Left lung (tissue), 10 donors: ENCODE measurements around the gene EXOC2. TPM values are rescaled to one million over a fixed set of nuclear protein-coding genes. Genes with fewer than 3 reads are reported as not detected.

Experiments
- ATAC-seq: fragments of 200-7000 bp; cut with Tn5 transposase; one replicate; pipeline ENCODE4 v1.9.1; 2020; ENCODE audit warnings: moderate library complexity
- DNase-seq, 4 donors: peaks; one replicate each; pipeline ENCODE4 v3.0.0-alpha.2; 2013 to 2020
- H3K27ac ChIP-seq, 2 donors: fragments of 200-600 bp; sonication (generic) in 1 of 2; one replicate each; pipeline versions ENCODE4 v1.5.0 to v1.8.0; 2020 to 2021
- H3K27me3 ChIP-seq, 2 donors: fragments of 200-600 bp; sonication (generic) in 1 of 2; one replicate each; pipeline versions ENCODE4 v1.5.0 to v1.8.0; 2020 to 2021
- H3K36me3 ChIP-seq, 2 donors: fragments of 200-600 bp; sonication (generic) in 1 of 2; one replicate each; pipeline versions ENCODE4 v1.5.0 to v1.8.0; 2020 to 2021
- H3K4me1 ChIP-seq, 2 donors: fragments of 200-600 bp; one replicate each; pipeline ENCODE4 v1.8.0; 2021
- H3K4me3 ChIP-seq, 2 donors: fragments of 200-600 bp; sonication (generic) in 1 of 2; one replicate each; pipeline versions ENCODE4 v1.5.0 to v1.8.0; 2020 to 2021; ENCODE audit warnings: mild to moderate bottlenecking in 1 of 2
- H3K9me3 ChIP-seq, 2 donors: fragments of 200-600 bp; sonication (generic) in 1 of 2; one replicate each; pipeline versions ENCODE4 v1.5.0 to v1.8.0; 2020 to 2021
- CTCF ChIP-seq, 2 donors: fragments of 200-600 bp; sonication (generic) in 1 of 2; IDR thresholded peaks; one replicate each; pipeline versions ENCODE4 v1.5.0 to v1.8.0; 2021; ENCODE audit warnings: antibody characterized with exemption in 2 of 2
- intact Hi-C, 2 donors: fragments of 100-400 bp; cut with DNase I; formaldehyde crosslinking; loops; one replicate each; pipeline versions ENCODE4 v1.11.2 to v1.14.2; 2022
- polyA plus RNA-seq, 6 donors: library from polyadenylated mRNA; unstranded; fragments of 120-200 nt; gene quantifications; one replicate each; pipeline ENCODE4 v1.2.1, GENCODE V29; 2013; ENCODE audit not compliant: insufficient read length in 6 of 6
- total RNA-seq, 2 donors: library from RNA; stranded (reverse); fragmentation: NEBNext Ultra II Directional; extraction: Animal tissue kit (Norgen Biotek cat#: 25700); gene quantifications; one replicate each; pipeline ENCODE4 v1.2.1, GENCODE V29; 2021
- donor health status: DM: no; HTN: yes; CAD: no.
- donor health status: DM: no; HTN: no; CAD: no.

Gene EXOC2
- total and polyA plus RNA-seq, 8 donors = 19.8 to 30.4 (median 28.4) TPM

- no peak for TF ChIP-seq CTCF (IDR thresholded peaks at IDR 0.05)
- Histone ChIP-seq H3K4me1 (no peaks in the 10 kb centered on the region), H3K27ac (no peak overlapping the region), H3K4me3 (no peak overlapping the region), H3K27me3 (no peaks in the 10 kb centered on the region), H3K36me3 (peaks cover 0 to 45% of the 10 kb centered on the region in 2 donors), H3K9me3 (no peaks in the 10 kb centered on the region)
- DNase-seq (peak in 1 of 4 donors; percentile 67), ATAC-seq (no peak)
- intact Hi-C loops = no loop called here
Measured at GRCh38 chr6:485655-486170, 207.2 kb downstream of the EXOC2 start.

- ATAC-seq = no peak
- no peaks in the 10 kb centered on the region for H3K9me3 ChIP-seq
Measured at GRCh38 chr6:484746-485145, 208.2 kb downstream of the EXOC2 start.

GRCh38 chr6:484086-484745 lies 208.7 kb downstream of the EXOC2 start:
- H3K9me3 ChIP-seq = no peaks in the 10 kb centered on the region
- no peak overlapping the region for H3K4me3 ChIP-seq
- H3K27ac ChIP-seq = no peak overlapping the region
- intact Hi-C loops = no loop called here
- no peak for TF ChIP-seq CTCF (IDR thresholded peaks at IDR 0.05)
- ATAC-seq = no peak
- H3K27me3 ChIP-seq = no peaks in the 10 kb centered on the region
- H3K36me3 ChIP-seq = peaks cover 0 to 41% of the 10 kb centered on the region in 2 donors
- DNase-seq = no peak
- H3K4me1 ChIP-seq = no peaks in the 10 kb centered on the region

More at GRCh38 chr6:484746-485145, 208.2 kb downstream of the EXOC2 start:
- Histone ChIP-seq H3K36me3 (peaks cover 0 to 41% of the 10 kb centered on the region in 2 donors), H3K4me3 (no peak overlapping the region), H3K27ac (no peak overlapping the region), H3K4me1 (no peaks in the 10 kb centered on the region), H3K27me3 (no peaks in the 10 kb centered on the region)
- intact Hi-C loops = no loop called here
- DNase-seq = no peak
- TF ChIP-seq CTCF (IDR thresholded peaks at IDR 0.05) = no peak

- H3K36me3 ChIP-seq = no peaks in the 10 kb centered on the region
- peaks cover 0 to 6% of the 10 kb centered on the region in 2 donors for H3K27me3 ChIP-seq
- H3K9me3 ChIP-seq = no peaks in the 10 kb centered on the region
- intact Hi-C loops = no loop called here
- no peak for ATAC-seq
- TF ChIP-seq CTCF (IDR thresholded peaks at IDR 0.05) = no peak
- H3K4me1 ChIP-seq = peaks cover 0 to 6% of the 10 kb centered on the region in 2 donors
- H3K4me3 ChIP-seq = no peak overlapping the region
- DNase-seq = no peak
- no peak overlapping the region for H3K27ac ChIP-seq
Measured at GRCh38 chr6:475314-475713, 217.6 kb downstream of the EXOC2 start.

GRCh38 chr6:474453-475185 lies 218.3 kb downstream of the EXOC2 start:
- no peaks in the 10 kb centered on the region for H3K9me3 ChIP-seq
- ATAC-seq (peak; percentile 47), DNase-seq (peak in 1 of 4 donors; percentile 65)
- no peaks in the 10 kb centered on the region for H3K36me3 ChIP-seq
- intact Hi-C loops = no loop called here
- no peak overlapping the region for H3K27ac ChIP-seq
- peaks cover 0 to 6% of the 10 kb centered on the region in 2 donors for H3K4me1 ChIP-seq
- no peak overlapping the region for H3K4me3 ChIP-seq
- peaks cover 0 to 7% of the 10 kb centered on the region in 2 donors for H3K27me3 ChIP-seq
- no peak for TF ChIP-seq CTCF (IDR thresholded peaks at IDR 0.05)
